ENCODE measurements around the gene GRAMD1A. TPM values are rescaled to one million over a fixed set of nuclear protein-coding genes. Genes with fewer than 3 reads are reported as not detected.

The GRAMD1A gene
- total and polyA plus RNA-seq, 12 donors, result 19.5 to 49.4 (median 31.8) TPM

DNA sequence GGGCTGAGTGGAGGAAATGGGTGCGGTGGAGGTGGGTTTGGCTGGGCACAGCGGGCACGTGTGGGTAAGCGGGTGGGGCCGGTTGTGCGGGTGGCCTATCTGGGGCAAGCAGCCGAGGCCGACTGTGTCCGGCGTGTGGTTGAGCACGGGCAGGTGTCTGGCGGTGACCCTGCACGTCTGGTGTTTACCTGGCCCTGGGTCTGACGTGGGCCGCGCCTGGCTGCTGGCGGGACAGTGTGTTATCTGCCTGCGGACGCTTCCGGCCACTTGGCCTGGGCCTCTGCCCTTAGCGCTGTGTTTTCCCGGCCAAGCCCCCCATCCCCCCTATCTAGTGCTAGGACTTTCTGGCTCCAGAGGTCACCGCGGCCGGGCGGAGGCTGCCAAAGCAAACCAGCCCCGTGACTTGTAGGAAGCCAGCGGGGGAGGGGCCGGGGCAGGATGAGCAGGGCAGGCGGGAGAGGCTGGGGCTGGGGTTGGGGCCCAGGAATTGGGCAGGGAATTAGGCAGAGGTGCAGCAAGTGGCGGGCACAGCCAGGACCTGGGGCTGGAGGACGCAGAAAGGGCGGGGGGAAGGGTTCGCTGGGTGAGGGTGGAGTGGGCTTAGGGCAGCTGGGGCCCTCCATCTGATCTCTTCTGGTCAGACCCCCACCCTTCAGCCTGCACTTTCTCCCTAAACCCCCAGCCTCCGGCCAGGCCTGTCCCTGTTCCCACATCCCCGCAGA lies 40.9 kb downstream of the GRAMD1A start:
- WGBS, 2 donors, result 7 to 10% methylated on average over 36 of the region's 36 CpGs
- Histone ChIP-seq H3K4me1 (peaks cover 10 to 67% (median 52%) of the 10 kb centered on the region in 9 donors), H3K4me3 (peak overlapping the region in 9 of 10 donors; percentile 0 to 39 (median 28)), H3K36me3 (peaks cover 0 to 6% (median 0%) of the 10 kb centered on the region in 9 donors), H3K27me3 (peaks cover 0 to 7% (median 0%) of the 10 kb centered on the region in 7 donors), H3K27ac (peak overlapping the region; percentile 59 to 89 (median 84)), H3K9me3 (no peaks in the 10 kb centered on the region)
- intact Hi-C loops (cut with DNase I), result no loop called here
- TF ChIP-seq, protein P1, sequence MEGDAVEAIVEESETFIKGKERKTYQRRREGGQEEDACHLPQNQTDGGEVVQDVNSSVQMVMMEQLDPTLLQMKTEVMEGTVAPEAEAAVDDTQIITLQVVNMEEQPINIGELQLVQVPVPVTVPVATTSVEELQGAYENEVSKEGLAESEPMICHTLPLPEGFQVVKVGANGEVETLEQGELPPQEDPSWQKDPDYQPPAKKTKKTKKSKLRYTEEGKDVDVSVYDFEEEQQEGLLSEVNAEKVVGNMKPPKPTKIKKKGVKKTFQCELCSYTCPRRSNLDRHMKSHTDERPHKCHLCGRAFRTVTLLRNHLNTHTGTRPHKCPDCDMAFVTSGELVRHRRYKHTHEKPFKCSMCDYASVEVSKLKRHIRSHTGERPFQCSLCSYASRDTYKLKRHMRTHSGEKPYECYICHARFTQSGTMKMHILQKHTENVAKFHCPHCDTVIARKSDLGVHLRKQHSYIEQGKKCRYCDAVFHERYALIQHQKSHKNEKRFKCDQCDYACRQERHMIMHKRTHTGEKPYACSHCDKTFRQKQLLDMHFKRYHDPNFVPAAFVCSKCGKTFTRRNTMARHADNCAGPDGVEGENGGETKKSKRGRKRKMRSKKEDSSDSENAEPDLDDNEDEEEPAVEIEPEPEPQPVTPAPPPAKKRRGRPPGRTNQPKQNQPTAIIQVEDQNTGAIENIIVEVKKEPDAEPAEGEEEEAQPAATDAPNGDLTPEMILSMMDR (IDR thresholded peaks at IDR 0.05), result no peak
- DNase-seq (peak; percentile 93 to 94), ATAC-seq (peak; percentile 81 to 93 (median 88))

DNA sequence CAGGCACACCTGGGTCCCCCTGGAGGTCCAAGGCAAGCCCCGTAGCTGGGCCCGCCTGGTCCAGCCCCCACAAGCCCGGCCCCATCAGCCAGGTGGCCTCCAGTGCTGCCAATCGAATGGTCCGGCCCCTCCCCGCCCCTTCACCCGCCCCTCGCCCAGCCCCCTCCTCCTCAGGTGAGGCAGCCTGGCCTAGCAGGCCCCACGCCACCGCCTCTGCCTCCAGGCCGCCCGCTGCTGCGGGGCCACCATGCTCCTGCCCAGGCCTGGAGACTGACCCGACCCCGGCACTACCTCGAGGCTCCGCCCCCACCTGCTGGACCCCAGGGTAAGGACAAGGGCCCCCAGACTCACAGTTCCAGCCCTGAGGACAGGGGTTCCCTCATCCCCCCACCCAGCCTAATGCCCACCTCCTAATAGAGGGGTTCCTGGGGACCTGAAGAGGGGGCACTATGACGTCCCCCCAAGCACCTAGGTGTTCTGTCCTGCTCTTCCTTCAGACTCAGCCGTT lies 41.5 kb downstream of the GRAMD1A start, which contains the start of gene HPN:
HPN (plus strand) TSS at position 174 of the 508 bp plus-strand sequence. CDS start 786 bp downstream, outside the sequence.
- DNase-seq (no peak), ATAC-seq (peak in 5 of 8 donors; percentile 4 to 23 (median 15))
- Histone ChIP-seq H3K27ac (peak within 1 kb of the TSS; percentile 59 to 89 (median 84)), H3K4me1 (peaks cover 10 to 67% (median 52%) of the 10 kb centered on the region in 9 donors), H3K27me3 (peaks cover 0 to 7% (median 0%) of the 10 kb centered on the region in 7 donors), H3K36me3 (peaks cover 0 to 3% (median 0%) of the 10 kb centered on the region in 9 donors), H3K4me3 (peak within 1 kb of the TSS in 9 of 10 donors; percentile 0 to 39 (median 28)), H3K9me3 (no peaks in the 10 kb centered on the region)
- intact Hi-C loops (cut with DNase I), result no loop called here
- TF ChIP-seq, protein P1 (IDR thresholded peaks at IDR 0.05), result no peak
- 59 to 67% methylated on average over 19 of the region's 19 CpGs for WGBS, 2 donors

DNA sequence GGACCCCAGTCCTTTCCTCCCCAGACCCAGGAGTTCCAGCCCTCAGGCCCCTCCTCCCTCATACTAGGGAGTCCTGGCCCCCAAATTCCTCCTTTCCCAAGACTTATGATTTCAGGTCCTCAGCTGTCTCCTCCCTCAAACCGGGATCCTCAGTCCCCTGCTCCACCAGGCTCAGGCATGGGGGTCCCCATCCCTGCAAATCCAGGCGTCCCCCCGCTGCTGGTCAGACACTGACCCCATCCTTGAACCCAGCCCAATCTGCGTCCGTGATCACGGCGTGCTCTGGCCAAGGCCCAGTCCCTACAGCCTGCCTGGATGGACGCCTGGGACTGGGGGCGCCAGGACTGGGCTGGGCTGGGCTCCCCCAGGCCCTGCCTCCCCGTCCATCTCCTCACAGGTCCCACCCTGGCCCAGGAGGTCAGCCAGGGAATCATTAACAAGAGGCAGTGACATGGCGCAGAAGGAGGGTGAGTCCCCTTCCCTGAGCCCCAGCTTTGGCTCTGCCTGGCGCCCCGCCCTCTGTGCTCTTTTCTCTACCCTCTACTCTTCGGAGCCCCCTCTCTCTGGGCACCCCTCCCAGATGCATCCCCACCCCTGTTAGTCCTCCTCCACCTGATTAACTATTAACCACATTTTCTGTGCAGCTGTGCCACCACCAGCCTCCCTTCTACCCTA lies 42.1 kb downstream of the GRAMD1A start:
- WGBS, 2 donors, result 73 to 79% methylated on average over 14 of the region's 14 CpGs
- no peaks in the 10 kb centered on the region for H3K36me3 ChIP-seq
- H3K27ac ChIP-seq, result peak overlapping the region in 9 of 10 donors; percentile 47 to 89 (median 83)
- H3K9me3 ChIP-seq, result no peaks in the 10 kb centered on the region
- no peak for ATAC-seq
- intact Hi-C loops (cut with DNase I), result no loop called here
- no peak for DNase-seq
- peaks cover 0 to 7% (median 0%) of the 10 kb centered on the region in 7 donors for H3K27me3 ChIP-seq
- no peak overlapping the region for H3K4me3 ChIP-seq
- TF ChIP-seq, protein P1 (IDR thresholded peaks at IDR 0.05), result no peak
- peaks cover 10 to 65% (median 50%) of the 10 kb centered on the region in 9 donors for H3K4me1 ChIP-seq

DNA sequence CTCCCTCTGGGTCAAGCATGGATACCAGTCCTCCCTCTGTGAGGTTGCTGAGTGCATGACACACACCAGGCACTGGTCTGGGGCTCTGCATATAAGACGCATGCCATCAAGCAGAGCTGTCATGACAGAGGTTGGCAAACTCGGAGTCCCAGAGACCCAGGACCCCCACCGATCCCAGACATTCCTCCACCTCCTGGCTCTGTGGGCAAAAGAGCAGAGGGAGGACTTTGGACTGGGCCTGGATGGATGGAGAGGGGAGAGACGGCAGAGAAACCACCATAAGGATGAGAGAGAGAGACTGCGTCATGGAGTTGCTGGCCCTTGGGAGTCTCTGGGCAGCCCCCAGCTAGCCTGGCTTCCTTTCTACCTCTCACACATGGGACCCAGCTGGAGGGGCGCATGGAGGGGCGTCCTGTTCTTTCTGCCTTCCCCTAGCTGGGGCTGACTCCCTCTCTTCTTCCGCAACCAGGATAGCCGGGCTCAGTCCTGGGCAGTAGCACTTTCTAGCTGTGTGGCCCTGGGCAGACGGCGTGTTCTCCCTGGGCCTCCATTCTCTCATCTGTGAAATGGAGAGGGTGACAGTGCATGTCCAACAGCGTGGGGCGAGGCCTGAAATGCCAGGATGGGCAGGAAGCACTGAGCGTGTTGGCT lies 43.0 kb downstream of the GRAMD1A start:
- Histone ChIP-seq H3K36me3 (no peaks in the 10 kb centered on the region), H3K4me3 (no peak overlapping the region), H3K9me3 (no peaks in the 10 kb centered on the region), H3K27ac (peak overlapping the region in 1 of 10 donors; percentile 10), H3K4me1 (peaks cover 10 to 56% (median 42%) of the 10 kb centered on the region in 9 donors), H3K27me3 (peaks cover 0 to 7% (median 0%) of the 10 kb centered on the region in 7 donors)
- intact Hi-C loops (cut with DNase I), result no loop called here
- ATAC-seq (no peak), DNase-seq (no peak)
- WGBS, 2 donors, result 85 to 88% methylated on average over 14 of the region's 14 CpGs
- TF ChIP-seq, protein P1 (IDR thresholded peaks at IDR 0.05), result no peak

All from heart right ventricle (tissue), 16 donors.